Neural crest cell (in vitro differentiated cells): Measurements from ENCODE around the gene USP49. TPM values are rescaled to one million over a fixed set of nuclear protein-coding genes. Genes with fewer than 3 reads are reported as not detected.
"Not testable (repeated sequence)": the region's sequence is repeated elsewhere in the genome, so short reads cannot be mapped to it uniquely, and the experiment has no call there.

Experiments
- DNase-seq: peaks from one replicate; pipeline ENCODE4 v3.0.0; 2021; ENCODE audit warnings: low read depth, mixed read lengths, low spot score
- H3K27ac Mint-ChIP-seq: one replicate; pipeline ENCODE4 v1.8.0; 2021; ENCODE audit warnings: mild to moderate bottlenecking, mixed read lengths; ENCODE audit not compliant: unreplicated experiment
- H3K27me3 Mint-ChIP-seq: 2 replicates; pipeline ENCODE4 v1.8.0; 2021; ENCODE audit warnings: low read depth, mild to moderate bottlenecking, mixed read lengths
- H3K36me3 Mint-ChIP-seq: 2 replicates; pipeline ENCODE4 v1.8.0; 2021; ENCODE audit warnings: low read depth, mild to moderate bottlenecking, mixed read lengths
- H3K4me1 Mint-ChIP-seq: 2 replicates; pipeline ENCODE4 v1.8.0; 2021; ENCODE audit warnings: mixed read lengths
- H3K4me3 Mint-ChIP-seq: one replicate; pipeline ENCODE4 v1.8.0; 2021; ENCODE audit warnings: mild to moderate bottlenecking, mixed read lengths
- H3K9me3 Mint-ChIP-seq: 2 replicates; pipeline ENCODE4 v1.8.0; 2021; ENCODE audit warnings: mixed read lengths
- CTCF ChIP-seq: fragments of 200-600 bp; sonication (generic); conservative IDR thresholded peaks from 2 replicates; pipeline ENCODE4 v1.5.0; 2021; ENCODE audit warnings: antibody characterized with exemption, mild to moderate bottlenecking
- total RNA-seq: library from RNA; stranded (reverse); gene quantifications from 2 replicates; pipeline ENCODE4 v1.2.1, GENCODE V29; 2021

The USP49 gene
- total RNA-seq, 1 donor from 2014 or later: 25.1 TPM

- Mint-ChIP-seq H3K27me3 (no peaks in the 10 kb centered on the region), H3K27ac (no peak overlapping the region), H3K4me3 (no peak overlapping the region), H3K4me1 (no peaks in the 10 kb centered on the region), H3K36me3 (no peaks in the 10 kb centered on the region), H3K9me3 (no peaks in the 10 kb centered on the region)
- no peak for DNase-seq
- TF ChIP-seq CTCF: no peak
These were observed 81.7 kb downstream of the USP49 start for GRCh38 chr6:41813469-41813868.

- H3K27ac Mint-ChIP-seq, H3K4me3 Mint-ChIP-seq, H3K27me3 Mint-ChIP-seq, DNase-seq, H3K4me1 Mint-ChIP-seq, H3K9me3 Mint-ChIP-seq, H3K36me3 Mint-ChIP-seq: not testable (repeated sequence)
These were observed 83.2 kb downstream of the USP49 start for GRCh38 chr6:41811946-41812345.

- Mint-ChIP-seq H3K4me1 (no peaks in the 10 kb centered on the region), H3K27me3 (no peaks in the 10 kb centered on the region), H3K9me3 (no peaks in the 10 kb centered on the region), H3K36me3 (no peaks in the 10 kb centered on the region), H3K4me3 (no peak overlapping the region), H3K27ac (no peak overlapping the region)
- no peak for TF ChIP-seq CTCF
- DNase-seq: no peak
These were observed 84.1 kb downstream of the USP49 start for GRCh38 chr6:41811095-41811494.

GRCh38 chr6:41805830-41806774, 89.1 kb downstream of the USP49 start:
- Mint-ChIP-seq H3K27ac (no peak overlapping the region), H3K4me1 (no peaks in the 10 kb centered on the region), H3K36me3 (no peaks in the 10 kb centered on the region), H3K4me3 (no peak overlapping the region), H3K9me3 (no peaks in the 10 kb centered on the region), H3K27me3 (no peaks in the 10 kb centered on the region)
- DNase-seq: no peak
- no peak for TF ChIP-seq CTCF

- DNase-seq: no peak
- TF ChIP-seq CTCF: peak; percentile 65
- Mint-ChIP-seq H3K4me1 (no peaks in the 10 kb centered on the region), H3K27me3 (no peaks in the 10 kb centered on the region), H3K36me3 (no peaks in the 10 kb centered on the region), H3K27ac (peak overlapping the region; percentile 16), H3K9me3 (no peaks in the 10 kb centered on the region), H3K4me3 (no peak overlapping the region)
These were observed 93.8 kb downstream of the USP49 start for GRCh38 chr6:41801380-41801779.

- no peak overlapping the region for H3K27ac Mint-ChIP-seq
These were observed 95.6 kb downstream of the USP49 start for GRCh38 chr6:41799559-41799911.

More at GRCh38 chr6:41799559-41799911, 95.6 kb downstream of the USP49 start:
- Mint-ChIP-seq H3K4me3 (no peak overlapping the region), H3K36me3 (no peaks in the 10 kb centered on the region), H3K4me1 (no peaks in the 10 kb centered on the region), H3K27me3 (no peaks in the 10 kb centered on the region), H3K9me3 (no peaks in the 10 kb centered on the region)
- TF ChIP-seq CTCF: no peak
- no peak for DNase-seq
